T-helper 17 cell (primary cell): ENCODE measurements around the gene GLB1L2. TPM values are rescaled to one million over a fixed set of nuclear protein-coding genes. Genes with fewer than 3 reads are reported as not detected.

Source experiments
- ATAC-seq: fragments of 150-1000 bp; cut with Tn5 transposase; 2 replicates; pipeline ENCODE4 v1.10.0; 2021; ENCODE audit warnings: mild to moderate bottlenecking, moderate library complexity
- DNase-seq, 3 donors: peaks; one replicate each; pipeline versions ENCODE4 v3.0.0 to v3.0.0-alpha.2; 2020 to 2021
- H3K9me3 ChIP-seq: one replicate; pipeline ENCODE4 v1.7.0; 2013; ENCODE audit warnings: low read length, mild to moderate bottlenecking; ENCODE audit not compliant: control insufficient read depth, poor library complexity, severe bottlenecking
- H3K27ac Mint-ChIP-seq: one replicate; pipeline ENCODE4 v1.8.0; 2022; ENCODE audit warnings: mild to moderate bottlenecking, moderate library complexity, mixed read lengths
- H3K27me3 Mint-ChIP-seq: one replicate; pipeline ENCODE4 v1.8.0; 2022; ENCODE audit warnings: mixed read lengths
- H3K36me3 Mint-ChIP-seq: one replicate; pipeline ENCODE4 v1.8.0; 2022; ENCODE audit warnings: low read depth, mixed read lengths
- H3K4me1 Mint-ChIP-seq: one replicate; pipeline ENCODE4 v1.8.0; 2022; ENCODE audit warnings: mild to moderate bottlenecking, mixed read lengths
- H3K4me3 Mint-ChIP-seq: one replicate; pipeline ENCODE4 v1.8.0; 2022; ENCODE audit warnings: mild to moderate bottlenecking, moderate library complexity, mixed read lengths
- total RNA-seq, 4 donors: library from RNA in 2 of 4; stranded (reverse) in 2 of 4; gene quantifications; one replicate each; pipeline ENCODE4 v1.2.3 and lab custom pipeline; 2022 to 2026

The GLB1L2 gene
- total RNA-seq, 2 donors from 2014 or later: 0.37 to 0.73 TPM

- ATAC-seq: no peak
- H3K4me1 Mint-ChIP-seq: peaks cover 4% of the 10 kb centered on the region
- H3K4me3 Mint-ChIP-seq: no peak overlapping the region
- no peak for DNase-seq
- H3K27me3 Mint-ChIP-seq: peaks cover 33% of the 10 kb centered on the region
- H3K36me3 Mint-ChIP-seq: no peaks in the 10 kb centered on the region
- no peak overlapping the region for H3K27ac Mint-ChIP-seq
- no peaks in the 10 kb centered on the region for H3K9me3 ChIP-seq
Measured at GRCh38 chr11:134392953-134393615, 61.3 kb downstream of the GLB1L2 start.

- Mint-ChIP-seq H3K27ac (no peak overlapping the region), H3K4me3 (no peak overlapping the region), H3K36me3 (no peaks in the 10 kb centered on the region), H3K4me1 (peaks cover 4% of the 10 kb centered on the region), H3K27me3 (peaks cover 37% of the 10 kb centered on the region)
- ATAC-seq: no peak
- DNase-seq: no peak
- H3K9me3 ChIP-seq: no peaks in the 10 kb centered on the region
Measured at GRCh38 chr11:134393638-134394037, 61.9 kb downstream of the GLB1L2 start.

- no peaks in the 10 kb centered on the region for H3K9me3 ChIP-seq
- DNase-seq: no peak
- Mint-ChIP-seq H3K4me1 (peaks cover 4% of the 10 kb centered on the region), H3K27me3 (peaks cover 43% of the 10 kb centered on the region), H3K4me3 (no peak overlapping the region), H3K27ac (no peak overlapping the region), H3K36me3 (no peaks in the 10 kb centered on the region)
- ATAC-seq: no peak
Measured at GRCh38 chr11:134394311-134394710, 62.5 kb downstream of the GLB1L2 start.

GRCh38 chr11:134395002-134395401 lies 63.2 kb downstream of the GLB1L2 start:
- no peak overlapping the region for H3K27ac Mint-ChIP-seq
- ATAC-seq (no peak), DNase-seq (no peak)
- no peaks in the 10 kb centered on the region for H3K9me3 ChIP-seq
- H3K27me3 Mint-ChIP-seq: peaks cover 42% of the 10 kb centered on the region
- H3K36me3 Mint-ChIP-seq: no peaks in the 10 kb centered on the region
- peaks cover 3% of the 10 kb centered on the region for H3K4me1 Mint-ChIP-seq
- no peak overlapping the region for H3K4me3 Mint-ChIP-seq

GRCh38 chr11:134397304-134398078 lies 65.7 kb downstream of the GLB1L2 start:
- Mint-ChIP-seq H3K27ac (no peak overlapping the region), H3K27me3 (peaks cover 49% of the 10 kb centered on the region), H3K36me3 (no peaks in the 10 kb centered on the region), H3K4me3 (no peak overlapping the region), H3K4me1 (no peaks in the 10 kb centered on the region)
- no peaks in the 10 kb centered on the region for H3K9me3 ChIP-seq
- no peak for DNase-seq
- ATAC-seq: no peak

- H3K27ac Mint-ChIP-seq: no peak overlapping the region
- DNase-seq (no peak), ATAC-seq (no peak)
- no peaks in the 10 kb centered on the region for H3K36me3 Mint-ChIP-seq
- no peaks in the 10 kb centered on the region for H3K9me3 ChIP-seq
- H3K4me3 Mint-ChIP-seq: no peak overlapping the region
- H3K4me1 Mint-ChIP-seq: no peaks in the 10 kb centered on the region
- H3K27me3 Mint-ChIP-seq: peaks cover 51% of the 10 kb centered on the region
Measured at GRCh38 chr11:134398079-134398444, 66.3 kb downstream of the GLB1L2 start.

- no peak overlapping the region for H3K4me3 Mint-ChIP-seq
- H3K27me3 Mint-ChIP-seq: peaks cover 52% of the 10 kb centered on the region
- no peaks in the 10 kb centered on the region for H3K4me1 Mint-ChIP-seq
- ATAC-seq: no peak
- H3K27ac Mint-ChIP-seq: peak overlapping the region; percentile 9
- no peak for DNase-seq
- H3K9me3 ChIP-seq: no peaks in the 10 kb centered on the region
- no peaks in the 10 kb centered on the region for H3K36me3 Mint-ChIP-seq
Measured at GRCh38 chr11:134398644-134399292, 67.0 kb downstream of the GLB1L2 start.

- Mint-ChIP-seq H3K27ac (no peak overlapping the region), H3K4me1 (no peaks in the 10 kb centered on the region)
- no peak for DNase-seq
Measured at GRCh38 chr11:134399293-134399654, 67.5 kb downstream of the GLB1L2 start.

GRCh38 chr11:134399996-134400395 lies 68.2 kb downstream of the GLB1L2 start:
- ATAC-seq (no peak), DNase-seq (no peak)
- Mint-ChIP-seq H3K27me3 (peaks cover 59% of the 10 kb centered on the region), H3K27ac (no peak overlapping the region), H3K4me3 (no peak overlapping the region), H3K4me1 (no peaks in the 10 kb centered on the region), H3K36me3 (no peaks in the 10 kb centered on the region)
- H3K9me3 ChIP-seq: no peaks in the 10 kb centered on the region

More at GRCh38 chr11:134399293-134399654, 67.5 kb downstream of the GLB1L2 start:
- H3K36me3 Mint-ChIP-seq: no peaks in the 10 kb centered on the region
- no peaks in the 10 kb centered on the region for H3K9me3 ChIP-seq
- ATAC-seq: no peak
- H3K27me3 Mint-ChIP-seq: peaks cover 52% of the 10 kb centered on the region
- no peak overlapping the region for H3K4me3 Mint-ChIP-seq

- Mint-ChIP-seq H3K27me3 (peaks cover 70% of the 10 kb centered on the region), H3K4me1 (no peaks in the 10 kb centered on the region), H3K36me3 (no peaks in the 10 kb centered on the region), H3K4me3 (no peak overlapping the region), H3K27ac (no peak overlapping the region)
- no peaks in the 10 kb centered on the region for H3K9me3 ChIP-seq
- ATAC-seq: no peak
- DNase-seq: no peak
Measured at GRCh38 chr11:134401825-134402809, 70.3 kb downstream of the GLB1L2 start.

GRCh38 chr11:134402910-134403309 lies 71.1 kb downstream of the GLB1L2 start:
- no peaks in the 10 kb centered on the region for H3K9me3 ChIP-seq
- Mint-ChIP-seq H3K27me3 (peaks cover 73% of the 10 kb centered on the region), H3K4me3 (no peak overlapping the region), H3K4me1 (no peaks in the 10 kb centered on the region), H3K36me3 (peaks cover 2% of the 10 kb centered on the region), H3K27ac (no peak overlapping the region)
- DNase-seq: no peak
- no peak for ATAC-seq

- peaks cover 69% of the 10 kb centered on the region for H3K27me3 Mint-ChIP-seq
- no peak for DNase-seq
- H3K36me3 Mint-ChIP-seq: peaks cover 2% of the 10 kb centered on the region
- H3K27ac Mint-ChIP-seq: no peak overlapping the region
- peaks cover 2% of the 10 kb centered on the region for H3K4me1 Mint-ChIP-seq
- no peak for ATAC-seq
- H3K9me3 ChIP-seq: no peaks in the 10 kb centered on the region
- H3K4me3 Mint-ChIP-seq: no peak overlapping the region
Measured at GRCh38 chr11:134404575-134405341, 73.0 kb downstream of the GLB1L2 start.
